HL-60 (cell line): ENCODE measurements around the gene PACRG.

Experiments
- POLR2AphosphoS5 ChIP-seq: IDR thresholded peaks from 2 replicates; pipeline ENCODE4 v1.6.1; 2012; ENCODE audit warnings: low read depth
- SPI1 ChIP-seq: IDR thresholded peaks from 2 replicates; pipeline ENCODE4 v1.6.1; 2012; ENCODE audit warnings: low read depth, mild to moderate bottlenecking, borderline replicate concordance
- TF ChIP-seq, protein P1 (sequence below): IDR thresholded peaks from one replicate; pipeline ENCODE4 v1.5.1; 2011; ENCODE audit warnings: low read length, control low read depth, inconsistent platforms; ENCODE audit not compliant: insufficient read depth
- TF ChIP-seq, protein P2 (sequence below): IDR thresholded peaks from 2 replicates; pipeline ENCODE4 v1.6.1; 2012; ENCODE audit warnings: low read depth; ENCODE audit not compliant: insufficient replicate concordance

GRCh38 chr6:162845972-162846371 lies 118.2 kb downstream of the PACRG start:
- TF ChIP-seq POLR2AphosphoS5 = no peak
- TF ChIP-seq, protein P1, sequence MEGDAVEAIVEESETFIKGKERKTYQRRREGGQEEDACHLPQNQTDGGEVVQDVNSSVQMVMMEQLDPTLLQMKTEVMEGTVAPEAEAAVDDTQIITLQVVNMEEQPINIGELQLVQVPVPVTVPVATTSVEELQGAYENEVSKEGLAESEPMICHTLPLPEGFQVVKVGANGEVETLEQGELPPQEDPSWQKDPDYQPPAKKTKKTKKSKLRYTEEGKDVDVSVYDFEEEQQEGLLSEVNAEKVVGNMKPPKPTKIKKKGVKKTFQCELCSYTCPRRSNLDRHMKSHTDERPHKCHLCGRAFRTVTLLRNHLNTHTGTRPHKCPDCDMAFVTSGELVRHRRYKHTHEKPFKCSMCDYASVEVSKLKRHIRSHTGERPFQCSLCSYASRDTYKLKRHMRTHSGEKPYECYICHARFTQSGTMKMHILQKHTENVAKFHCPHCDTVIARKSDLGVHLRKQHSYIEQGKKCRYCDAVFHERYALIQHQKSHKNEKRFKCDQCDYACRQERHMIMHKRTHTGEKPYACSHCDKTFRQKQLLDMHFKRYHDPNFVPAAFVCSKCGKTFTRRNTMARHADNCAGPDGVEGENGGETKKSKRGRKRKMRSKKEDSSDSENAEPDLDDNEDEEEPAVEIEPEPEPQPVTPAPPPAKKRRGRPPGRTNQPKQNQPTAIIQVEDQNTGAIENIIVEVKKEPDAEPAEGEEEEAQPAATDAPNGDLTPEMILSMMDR = no peak
- no peak for TF ChIP-seq SPI1
- TF ChIP-seq, protein P2, sequence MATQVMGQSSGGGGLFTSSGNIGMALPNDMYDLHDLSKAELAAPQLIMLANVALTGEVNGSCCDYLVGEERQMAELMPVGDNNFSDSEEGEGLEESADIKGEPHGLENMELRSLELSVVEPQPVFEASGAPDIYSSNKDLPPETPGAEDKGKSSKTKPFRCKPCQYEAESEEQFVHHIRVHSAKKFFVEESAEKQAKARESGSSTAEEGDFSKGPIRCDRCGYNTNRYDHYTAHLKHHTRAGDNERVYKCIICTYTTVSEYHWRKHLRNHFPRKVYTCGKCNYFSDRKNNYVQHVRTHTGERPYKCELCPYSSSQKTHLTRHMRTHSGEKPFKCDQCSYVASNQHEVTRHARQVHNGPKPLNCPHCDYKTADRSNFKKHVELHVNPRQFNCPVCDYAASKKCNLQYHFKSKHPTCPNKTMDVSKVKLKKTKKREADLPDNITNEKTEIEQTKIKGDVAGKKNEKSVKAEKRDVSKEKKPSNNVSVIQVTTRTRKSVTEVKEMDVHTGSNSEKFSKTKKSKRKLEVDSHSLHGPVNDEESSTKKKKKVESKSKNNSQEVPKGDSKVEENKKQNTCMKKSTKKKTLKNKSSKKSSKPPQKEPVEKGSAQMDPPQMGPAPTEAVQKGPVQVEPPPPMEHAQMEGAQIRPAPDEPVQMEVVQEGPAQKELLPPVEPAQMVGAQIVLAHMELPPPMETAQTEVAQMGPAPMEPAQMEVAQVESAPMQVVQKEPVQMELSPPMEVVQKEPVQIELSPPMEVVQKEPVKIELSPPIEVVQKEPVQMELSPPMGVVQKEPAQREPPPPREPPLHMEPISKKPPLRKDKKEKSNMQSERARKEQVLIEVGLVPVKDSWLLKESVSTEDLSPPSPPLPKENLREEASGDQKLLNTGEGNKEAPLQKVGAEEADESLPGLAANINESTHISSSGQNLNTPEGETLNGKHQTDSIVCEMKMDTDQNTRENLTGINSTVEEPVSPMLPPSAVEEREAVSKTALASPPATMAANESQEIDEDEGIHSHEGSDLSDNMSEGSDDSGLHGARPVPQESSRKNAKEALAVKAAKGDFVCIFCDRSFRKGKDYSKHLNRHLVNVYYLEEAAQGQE = no peak
